ENCODE data around the gene IL16. TPM values are rescaled to one million over a fixed set of nuclear protein-coding genes. Genes with fewer than 3 reads are reported as not detected.

IL16 gene
- polyA plus RNA-seq, 1 donor (not counting 4 experiments of a cell fraction or from before 2014, with no cell fraction given) = not detected

DNA sequence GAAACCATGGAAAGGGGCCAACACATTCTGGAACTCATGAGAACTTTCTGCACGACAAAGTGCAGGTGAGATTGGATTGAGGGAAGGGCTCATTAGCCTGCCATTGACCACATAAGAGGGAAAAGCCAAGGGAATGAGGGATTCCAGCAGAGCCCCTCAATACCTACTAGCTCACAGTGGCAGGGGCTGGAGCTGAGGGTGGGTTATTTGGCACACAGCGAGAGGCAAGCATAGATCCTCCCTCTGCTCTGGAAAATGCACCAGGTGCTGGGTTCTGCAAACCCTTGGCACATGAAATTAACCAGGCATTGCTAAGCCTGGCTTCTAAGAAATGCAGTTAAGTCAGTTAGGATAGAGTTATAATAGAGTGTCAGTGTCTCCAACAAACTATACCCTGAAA, 60.8 kb downstream of the IL16 start:
- Histone ChIP-seq H3K79me2 (ENCODE audit: control insufficient read depth, insufficient read depth, low read length) (no peaks in the 10 kb centered on the region), H3K27ac (ENCODE audit: control insufficient read depth, insufficient read depth, low read length) (no peak overlapping the region), H3K9ac (ENCODE audit: control insufficient read depth, extremely low read depth, insufficient read depth, low read length) (no peak overlapping the region), H3K9me1 (ENCODE audit: control insufficient read depth, extremely low read depth, insufficient read depth, low read length) (no peaks in the 10 kb centered on the region), H3K4me1 (ENCODE audit: control insufficient read depth, extremely low read depth, insufficient read depth, low read length) (no peaks in the 10 kb centered on the region), H2AFZ (ENCODE audit: control insufficient read depth, low read length) (no peak overlapping the region), H3K4me3 (ENCODE audit: control insufficient read depth in 2 of 3, extremely low read depth in 1 of 3, insufficient read depth in 2 of 3, low read depth in 1 of 3, low read length in 3 of 3) (no peak overlapping the region), H3K4me2 (ENCODE audit: control insufficient read depth, extremely low read depth, insufficient read depth, low read depth, low read length) (no peak overlapping the region), H3K9me3 (ENCODE audit: control insufficient read depth, low read depth, low read length) (no peaks in the 10 kb centered on the region), H3K27me3 (ENCODE audit: control insufficient read depth, extremely low read depth, insufficient read depth, low read length) (peaks cover 3% of the 10 kb centered on the region), H3K36me3 (ENCODE audit: control insufficient read depth in 2 of 2, extremely low read depth in 1 of 2, insufficient read depth in 2 of 2, low read length in 2 of 2) (no peaks in the 10 kb centered on the region), H4K20me1 (ENCODE audit: control insufficient read depth, extremely low read depth, insufficient read depth, low read length) (no peaks in the 10 kb centered on the region)
- TF ChIP-seq EZH2 (IDR thresholded peaks at IDR 0.05; ENCODE audit: low read length) = no peak
- TF ChIP-seq, protein P1, sequence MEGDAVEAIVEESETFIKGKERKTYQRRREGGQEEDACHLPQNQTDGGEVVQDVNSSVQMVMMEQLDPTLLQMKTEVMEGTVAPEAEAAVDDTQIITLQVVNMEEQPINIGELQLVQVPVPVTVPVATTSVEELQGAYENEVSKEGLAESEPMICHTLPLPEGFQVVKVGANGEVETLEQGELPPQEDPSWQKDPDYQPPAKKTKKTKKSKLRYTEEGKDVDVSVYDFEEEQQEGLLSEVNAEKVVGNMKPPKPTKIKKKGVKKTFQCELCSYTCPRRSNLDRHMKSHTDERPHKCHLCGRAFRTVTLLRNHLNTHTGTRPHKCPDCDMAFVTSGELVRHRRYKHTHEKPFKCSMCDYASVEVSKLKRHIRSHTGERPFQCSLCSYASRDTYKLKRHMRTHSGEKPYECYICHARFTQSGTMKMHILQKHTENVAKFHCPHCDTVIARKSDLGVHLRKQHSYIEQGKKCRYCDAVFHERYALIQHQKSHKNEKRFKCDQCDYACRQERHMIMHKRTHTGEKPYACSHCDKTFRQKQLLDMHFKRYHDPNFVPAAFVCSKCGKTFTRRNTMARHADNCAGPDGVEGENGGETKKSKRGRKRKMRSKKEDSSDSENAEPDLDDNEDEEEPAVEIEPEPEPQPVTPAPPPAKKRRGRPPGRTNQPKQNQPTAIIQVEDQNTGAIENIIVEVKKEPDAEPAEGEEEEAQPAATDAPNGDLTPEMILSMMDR (optimal IDR thresholded peaks at IDR 0.05 in 1 of 3, IDR thresholded peaks at IDR 0.05 in 1 of 3, conservative IDR thresholded peaks at IDR 0.05 in 1 of 3; ENCODE audit: extremely low read depth in 1 of 3, insufficient read depth in 2 of 3, low read length in 3 of 3) = no peak
- FAIRE-seq (no peak), DNase-seq (ENCODE audit: low read depth, low spot score) (no peak)
- dilution Hi-C loops (cut with MboI; ENCODE audit: extremely low pct_ligation_motif_present, low sequenced_read_pairs) = no loop called here

DNA sequence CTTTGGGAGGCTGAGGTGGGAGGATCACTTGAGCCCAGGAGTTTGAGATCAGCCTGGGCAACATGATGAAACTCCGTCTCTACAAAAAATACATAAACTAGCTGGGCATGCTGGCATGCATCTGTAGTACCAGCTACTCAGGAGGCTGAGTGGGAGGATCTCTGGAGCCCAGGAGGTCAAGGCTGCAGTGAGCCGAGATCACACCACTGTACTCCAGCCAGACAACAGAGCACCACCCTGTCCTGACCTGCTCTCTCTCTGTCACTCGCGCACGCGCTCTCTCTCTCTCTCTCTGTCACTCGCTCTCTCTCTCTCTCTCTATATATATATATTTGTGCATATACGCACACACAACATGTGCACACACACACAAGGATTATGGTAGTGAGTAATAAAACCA, 61.8 kb downstream of the IL16 start:
- DNase-seq (ENCODE audit: low read depth, low spot score) = no peak
- no peak overlapping the region for H3K4me3 ChIP-seq (ENCODE audit: control insufficient read depth in 2 of 3, extremely low read depth in 1 of 3, insufficient read depth in 2 of 3, low read depth in 1 of 3, low read length in 3 of 3)
- no peak overlapping the region for H2AFZ ChIP-seq (ENCODE audit: control insufficient read depth, low read length)
- no peaks in the 10 kb centered on the region for H3K9me1 ChIP-seq (ENCODE audit: control insufficient read depth, extremely low read depth, insufficient read depth, low read length)
- no peak overlapping the region for H3K4me2 ChIP-seq (ENCODE audit: control insufficient read depth, extremely low read depth, insufficient read depth, low read depth, low read length)
- H3K9ac ChIP-seq (ENCODE audit: control insufficient read depth, extremely low read depth, insufficient read depth, low read length) = no peak overlapping the region
- no peak for TF ChIP-seq EZH2 (IDR thresholded peaks at IDR 0.05; ENCODE audit: low read length)
- TF ChIP-seq, protein P1 (optimal IDR thresholded peaks at IDR 0.05 in 1 of 3, IDR thresholded peaks at IDR 0.05 in 1 of 3, conservative IDR thresholded peaks at IDR 0.05 in 1 of 3; ENCODE audit: extremely low read depth in 1 of 3, insufficient read depth in 2 of 3, low read length in 3 of 3) = no peak
- no peak overlapping the region for H3K27ac ChIP-seq (ENCODE audit: control insufficient read depth, insufficient read depth, low read length)
- FAIRE-seq = no peak
- H3K4me1 ChIP-seq (ENCODE audit: control insufficient read depth, extremely low read depth, insufficient read depth, low read length) = no peaks in the 10 kb centered on the region
- H3K79me2 ChIP-seq (ENCODE audit: control insufficient read depth, insufficient read depth, low read length) = no peaks in the 10 kb centered on the region
- H3K9me3 ChIP-seq (ENCODE audit: control insufficient read depth, low read depth, low read length) = no peaks in the 10 kb centered on the region
- dilution Hi-C loops (cut with MboI; ENCODE audit: extremely low pct_ligation_motif_present, low sequenced_read_pairs) = no loop called here
- H3K36me3 ChIP-seq (ENCODE audit: control insufficient read depth in 2 of 2, extremely low read depth in 1 of 2, insufficient read depth in 2 of 2, low read length in 2 of 2) = no peaks in the 10 kb centered on the region
- no peaks in the 10 kb centered on the region for H4K20me1 ChIP-seq (ENCODE audit: control insufficient read depth, extremely low read depth, insufficient read depth, low read length)
- H3K27me3 ChIP-seq (ENCODE audit: control insufficient read depth, extremely low read depth, insufficient read depth, low read length) = peaks cover 3% of the 10 kb centered on the region

Data from keratinocyte (primary cell).